ENCODE data around the gene CBARP. TPM values are rescaled to one million over a fixed set of nuclear protein-coding genes. Genes with fewer than 3 reads are reported as not detected.

Gene CBARP
- total and polyA plus RNA-seq, 8 donors = 0.55 to 2.5 (median 1.3) TPM

DNA sequence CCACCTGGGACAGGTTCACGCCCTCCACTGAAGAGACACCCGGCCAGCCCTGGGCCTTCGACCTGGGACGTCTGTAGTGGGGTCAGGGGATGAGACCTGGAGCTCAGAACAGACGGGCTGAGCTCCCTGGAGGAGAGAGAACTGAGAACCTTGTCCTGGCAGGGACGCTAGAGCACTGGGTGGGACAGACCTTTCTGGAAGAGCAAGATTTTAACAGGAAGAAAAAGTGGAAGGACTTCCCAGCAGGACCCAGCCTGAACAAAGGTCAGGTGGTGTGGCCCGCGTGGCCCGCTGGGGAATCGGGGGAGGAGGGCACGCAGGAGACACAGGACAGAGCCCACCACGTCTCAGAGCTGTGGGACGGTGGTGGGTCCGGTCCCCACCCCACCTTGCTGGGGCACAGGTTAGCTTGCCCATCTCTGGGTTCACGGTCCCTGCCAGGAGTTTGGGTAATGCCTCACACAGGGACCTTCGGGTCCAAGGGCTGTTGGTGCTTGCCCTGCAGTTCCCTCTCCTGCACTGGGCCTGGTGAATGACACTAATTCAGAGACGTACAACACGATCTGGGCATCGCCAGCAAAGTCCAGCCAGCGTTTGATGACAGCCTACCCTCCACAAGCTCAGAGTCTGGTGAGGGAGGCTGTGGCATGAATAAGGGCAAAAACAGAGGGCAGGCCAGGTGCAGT is 46.6 kb upstream of the CBARP start:
- Histone ChIP-seq H3K4me1 (peaks cover 0 to 7% of the 10 kb centered on the region in 2 donors), H3K27me3 (peaks cover 38 to 66% of the 10 kb centered on the region in 2 donors), H3K27ac (no peak overlapping the region), H3K4me3 (no peak overlapping the region), H3K9me3 (no peaks in the 10 kb centered on the region), H3K36me3 (peaks cover 0 to 2% of the 10 kb centered on the region in 2 donors)
- TF ChIP-seq, protein P1, sequence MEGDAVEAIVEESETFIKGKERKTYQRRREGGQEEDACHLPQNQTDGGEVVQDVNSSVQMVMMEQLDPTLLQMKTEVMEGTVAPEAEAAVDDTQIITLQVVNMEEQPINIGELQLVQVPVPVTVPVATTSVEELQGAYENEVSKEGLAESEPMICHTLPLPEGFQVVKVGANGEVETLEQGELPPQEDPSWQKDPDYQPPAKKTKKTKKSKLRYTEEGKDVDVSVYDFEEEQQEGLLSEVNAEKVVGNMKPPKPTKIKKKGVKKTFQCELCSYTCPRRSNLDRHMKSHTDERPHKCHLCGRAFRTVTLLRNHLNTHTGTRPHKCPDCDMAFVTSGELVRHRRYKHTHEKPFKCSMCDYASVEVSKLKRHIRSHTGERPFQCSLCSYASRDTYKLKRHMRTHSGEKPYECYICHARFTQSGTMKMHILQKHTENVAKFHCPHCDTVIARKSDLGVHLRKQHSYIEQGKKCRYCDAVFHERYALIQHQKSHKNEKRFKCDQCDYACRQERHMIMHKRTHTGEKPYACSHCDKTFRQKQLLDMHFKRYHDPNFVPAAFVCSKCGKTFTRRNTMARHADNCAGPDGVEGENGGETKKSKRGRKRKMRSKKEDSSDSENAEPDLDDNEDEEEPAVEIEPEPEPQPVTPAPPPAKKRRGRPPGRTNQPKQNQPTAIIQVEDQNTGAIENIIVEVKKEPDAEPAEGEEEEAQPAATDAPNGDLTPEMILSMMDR (IDR thresholded peaks at IDR 0.05) = no peak
- ATAC-seq (no peak), DNase-seq (no peak)
- intact Hi-C loops (cut with DNase I) = no loop called here

DNA sequence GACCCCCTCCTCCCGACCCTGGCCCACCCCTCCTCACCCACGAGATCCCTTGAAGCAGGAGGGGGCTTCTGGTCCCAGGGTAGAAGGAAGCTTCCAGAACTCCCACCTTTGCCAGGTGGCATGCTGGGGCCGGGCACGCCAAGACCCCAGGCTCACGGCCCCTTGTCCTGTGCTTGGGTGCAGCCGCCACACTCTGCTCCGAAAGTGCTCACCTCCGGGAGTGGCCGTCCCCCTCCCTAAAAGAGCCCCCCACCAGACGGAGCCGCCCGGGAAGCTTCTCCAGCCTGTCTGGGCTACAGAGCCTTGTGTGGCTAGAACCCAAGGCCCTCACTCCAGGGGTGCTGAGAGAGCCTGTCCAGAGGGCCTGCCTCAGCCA is 46.1 kb upstream of the CBARP start:
- ATAC-seq (no peak), DNase-seq (no peak)
- H3K27me3 ChIP-seq = peaks cover 38 to 60% of the 10 kb centered on the region in 2 donors
- TF ChIP-seq, protein P1 (IDR thresholded peaks at IDR 0.05) = no peak
- peaks cover 0 to 8% of the 10 kb centered on the region in 2 donors for H3K4me1 ChIP-seq
- H3K9me3 ChIP-seq = no peaks in the 10 kb centered on the region
- no peak overlapping the region for H3K4me3 ChIP-seq
- peaks cover 0 to 8% of the 10 kb centered on the region in 2 donors for H3K36me3 ChIP-seq
- intact Hi-C loops (cut with DNase I) = no loop called here
- no peak overlapping the region for H3K27ac ChIP-seq

DNA sequence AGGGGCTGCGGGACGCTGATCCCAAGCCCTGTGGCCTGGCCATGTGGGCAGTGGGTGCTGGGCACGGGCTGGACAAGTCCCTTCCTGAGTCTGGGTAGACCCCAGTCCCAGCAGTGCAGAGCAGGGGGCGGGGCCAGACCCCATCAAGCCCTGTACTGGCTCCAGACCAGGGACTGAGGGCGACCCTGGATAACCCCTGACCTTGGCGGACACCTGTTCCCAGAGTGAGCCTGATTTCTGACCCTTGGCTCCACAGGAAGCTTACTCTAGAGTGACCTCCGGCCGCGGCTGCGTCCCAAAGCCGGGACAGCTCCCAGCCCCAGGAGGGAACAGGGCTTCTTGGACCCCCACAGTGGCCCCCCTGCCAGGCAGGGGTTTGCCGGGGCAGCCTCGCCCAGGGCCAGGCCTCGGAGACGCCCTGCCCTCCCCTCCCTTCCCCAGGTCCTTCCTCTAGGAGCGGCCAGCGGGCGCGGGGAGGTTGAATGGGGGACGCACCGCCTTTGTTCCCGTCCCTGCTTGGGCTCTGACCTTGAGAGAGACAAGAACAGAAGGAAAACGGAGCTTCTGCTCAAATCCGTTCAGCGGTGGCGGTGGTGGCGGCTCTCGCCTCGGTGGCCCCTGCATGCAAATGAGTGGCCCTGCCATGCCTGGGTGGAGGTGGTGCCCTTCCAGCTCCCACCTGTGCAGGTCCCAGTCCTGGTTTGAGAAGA is 45.6 kb upstream of the CBARP start:
- H3K4me3 ChIP-seq = no peak overlapping the region
- H3K4me1 ChIP-seq = peaks cover 0 to 8% of the 10 kb centered on the region in 2 donors
- TF ChIP-seq, protein P1 (IDR thresholded peaks at IDR 0.05) = no peak
- ATAC-seq = no peak
- peaks cover 0 to 13% of the 10 kb centered on the region in 2 donors for H3K36me3 ChIP-seq
- H3K27ac ChIP-seq = no peak overlapping the region
- DNase-seq = no peak
- intact Hi-C loops (cut with DNase I) = no loop called here
- peaks cover 32 to 55% of the 10 kb centered on the region in 2 donors for H3K27me3 ChIP-seq
- no peaks in the 10 kb centered on the region for H3K9me3 ChIP-seq

DNA sequence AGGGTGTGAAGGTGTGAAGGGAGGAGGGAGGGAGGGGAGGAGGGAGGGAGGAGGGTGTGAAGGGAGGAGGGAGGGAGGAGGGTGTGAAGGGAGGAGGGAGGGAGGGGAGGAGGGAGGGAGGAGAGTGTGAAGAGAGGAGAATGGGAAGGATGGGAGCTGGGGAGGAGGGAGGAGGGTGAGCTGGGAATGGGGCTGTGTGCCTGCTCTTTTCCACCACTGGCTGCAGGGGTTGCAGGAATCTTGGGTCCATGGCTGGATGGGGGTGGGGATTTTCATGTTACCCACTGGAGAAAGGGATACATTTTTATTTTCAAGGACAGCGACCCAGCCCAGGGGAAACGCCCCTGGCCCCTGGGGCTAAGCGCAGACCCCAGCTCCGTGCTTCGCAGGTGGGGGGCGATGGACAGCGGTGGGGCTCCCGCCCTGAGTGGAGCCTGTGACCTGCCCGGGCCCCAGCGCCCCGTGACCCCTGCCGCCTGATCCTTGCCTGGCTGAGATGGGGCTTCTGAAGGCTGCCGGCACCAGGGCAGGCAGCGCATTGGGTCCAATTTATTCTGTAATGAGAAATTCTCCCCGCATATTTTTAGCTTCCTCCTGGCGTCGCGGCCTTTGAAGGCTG is 44.9 kb upstream of the CBARP start:
- Histone ChIP-seq H3K9me3 (no peaks in the 10 kb centered on the region), H3K4me1 (peaks cover 0 to 8% of the 10 kb centered on the region in 2 donors), H3K27me3 (peaks cover 26 to 48% of the 10 kb centered on the region in 2 donors), H3K36me3 (peaks cover 0 to 20% of the 10 kb centered on the region in 2 donors), H3K27ac (no peak overlapping the region), H3K4me3 (no peak overlapping the region)
- intact Hi-C loops (cut with DNase I) = no loop called here
- TF ChIP-seq, protein P1 (IDR thresholded peaks at IDR 0.05) = no peak
- ATAC-seq (no peak), DNase-seq (no peak)

Measured in left lung (tissue), 10 donors.